Upper lobe of right lung (tissue), 1 donor: Measurements from ENCODE around the gene FNDC5. TPM values are rescaled to one million over a fixed set of nuclear protein-coding genes. Genes with fewer than 3 reads are reported as not detected.

Source experiments
- ATAC-seq: fragments of 200-7000 bp; cut with Tn5 transposase; one replicate; pipeline ENCODE4 v1.9.1; 2020; ENCODE audit warnings: mild to moderate bottlenecking, moderate library complexity
- DNase-seq: peaks from one replicate; pipeline ENCODE4 v3.0.0-alpha.2; 2020
- H3K27ac ChIP-seq: fragments of 200-600 bp; one replicate; pipeline ENCODE4 v1.8.0; 2022
- H3K27me3 ChIP-seq: fragments of 200-600 bp; one replicate; pipeline ENCODE4 v1.8.0; 2022; ENCODE audit warnings: mild to moderate bottlenecking
- H3K36me3 ChIP-seq: fragments of 200-600 bp; one replicate; pipeline ENCODE4 v1.8.0; 2022
- H3K4me1 ChIP-seq: fragments of 200-600 bp; one replicate; pipeline ENCODE4 v1.8.0; 2022
- H3K4me3 ChIP-seq: fragments of 200-600 bp; one replicate; pipeline ENCODE4 v1.8.0; 2022; ENCODE audit warnings: mild to moderate bottlenecking
- H3K9me3 ChIP-seq: fragments of 200-600 bp; one replicate; pipeline ENCODE4 v1.8.0; 2022
- intact Hi-C: fragments of 100-400 bp; cut with DNase I; formaldehyde crosslinking; loops from one replicate; pipeline ENCODE4 v1.11.0; 2022
- total RNA-seq: library from RNA; stranded (reverse); fragmentation: NEBNext Ultra II Directional; extraction: Animal tissue kit (Norgen Biotek cat#: 25700); gene quantifications from one replicate; pipeline ENCODE4 v1.2.1, GENCODE V29; 2021
- TF ChIP-seq, protein P1 (sequence below): fragments of 200-600 bp; IDR thresholded peaks from one replicate; pipeline ENCODE4 v1.8.0; 2022; ENCODE audit warnings: antibody characterized with exemption
- donor health status: DM: no; HTN: yes; CAD: no; lungs with severe emphysema.

The FNDC5 gene
- total RNA-seq, 1 donor from 2014 or later: 1.5 TPM

DNA sequence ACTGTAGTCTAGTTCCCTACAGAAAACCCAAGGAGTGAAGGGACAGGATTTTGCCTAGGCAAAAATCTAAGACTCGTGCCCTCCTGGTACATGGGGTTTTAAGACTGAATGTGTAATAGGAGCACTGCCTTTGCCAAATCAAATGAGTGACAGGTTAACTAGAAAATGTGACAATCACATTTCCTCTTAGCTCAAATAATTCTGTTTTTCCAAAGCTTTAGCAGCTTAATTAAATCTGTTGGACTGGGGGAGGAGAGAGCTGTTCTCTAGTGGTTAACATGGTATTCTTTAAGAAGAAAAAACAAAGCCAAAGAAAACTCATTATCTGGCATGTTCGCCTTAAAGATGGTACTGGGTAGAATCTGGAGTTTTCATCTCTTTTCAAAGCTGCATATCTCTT is 12.6 kb downstream of the FNDC5 start:
- TF ChIP-seq, protein P1, sequence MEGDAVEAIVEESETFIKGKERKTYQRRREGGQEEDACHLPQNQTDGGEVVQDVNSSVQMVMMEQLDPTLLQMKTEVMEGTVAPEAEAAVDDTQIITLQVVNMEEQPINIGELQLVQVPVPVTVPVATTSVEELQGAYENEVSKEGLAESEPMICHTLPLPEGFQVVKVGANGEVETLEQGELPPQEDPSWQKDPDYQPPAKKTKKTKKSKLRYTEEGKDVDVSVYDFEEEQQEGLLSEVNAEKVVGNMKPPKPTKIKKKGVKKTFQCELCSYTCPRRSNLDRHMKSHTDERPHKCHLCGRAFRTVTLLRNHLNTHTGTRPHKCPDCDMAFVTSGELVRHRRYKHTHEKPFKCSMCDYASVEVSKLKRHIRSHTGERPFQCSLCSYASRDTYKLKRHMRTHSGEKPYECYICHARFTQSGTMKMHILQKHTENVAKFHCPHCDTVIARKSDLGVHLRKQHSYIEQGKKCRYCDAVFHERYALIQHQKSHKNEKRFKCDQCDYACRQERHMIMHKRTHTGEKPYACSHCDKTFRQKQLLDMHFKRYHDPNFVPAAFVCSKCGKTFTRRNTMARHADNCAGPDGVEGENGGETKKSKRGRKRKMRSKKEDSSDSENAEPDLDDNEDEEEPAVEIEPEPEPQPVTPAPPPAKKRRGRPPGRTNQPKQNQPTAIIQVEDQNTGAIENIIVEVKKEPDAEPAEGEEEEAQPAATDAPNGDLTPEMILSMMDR: no peak
- no peaks in the 10 kb centered on the region for H3K9me3 ChIP-seq
- intact Hi-C loops: no loop called here
- no peak overlapping the region for H3K4me3 ChIP-seq
- no peaks in the 10 kb centered on the region for H3K27me3 ChIP-seq
- no peak for DNase-seq
- no peaks in the 10 kb centered on the region for H3K4me1 ChIP-seq
- ATAC-seq: no peak
- peaks cover 48% of the 10 kb centered on the region for H3K36me3 ChIP-seq
- no peak overlapping the region for H3K27ac ChIP-seq

DNA sequence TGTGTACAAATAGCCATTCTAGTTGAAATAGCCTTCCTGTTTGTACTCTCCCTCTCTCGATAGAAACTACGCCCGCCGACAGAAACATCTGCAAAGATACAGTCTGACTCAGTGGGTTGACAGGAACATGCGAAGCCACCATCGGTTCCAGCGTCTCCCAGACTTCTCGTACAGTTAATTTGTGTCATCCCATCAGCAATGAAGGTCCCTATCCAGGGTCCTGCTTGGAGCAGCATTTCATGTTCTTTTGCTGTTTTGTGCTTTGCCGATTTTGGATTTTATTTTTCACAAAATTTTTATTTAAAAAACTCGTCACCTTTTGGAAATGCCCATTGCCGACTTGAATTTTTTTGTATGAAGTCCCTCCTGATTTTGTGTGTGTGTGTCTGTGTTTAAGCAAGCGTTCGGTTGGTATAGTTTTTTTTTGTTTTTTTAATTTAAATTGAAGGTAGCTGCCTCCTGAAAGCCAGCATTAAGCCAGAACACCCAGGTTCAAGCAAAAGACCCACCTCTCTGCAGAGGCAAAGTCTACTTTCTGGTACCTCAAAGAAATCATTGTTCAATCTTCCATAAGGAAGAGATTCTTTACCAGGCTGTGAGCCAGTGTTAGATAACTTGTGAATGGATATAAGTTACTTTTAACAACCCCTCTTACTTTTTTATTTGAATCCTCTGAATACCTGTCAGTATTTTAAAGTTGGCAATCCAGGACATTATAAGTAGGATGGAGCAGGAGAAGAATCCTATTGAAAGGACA is 14.7 kb downstream of the FNDC5 start:
- ATAC-seq (no peak), DNase-seq (no peak)
- H3K27me3 ChIP-seq: no peaks in the 10 kb centered on the region
- no peaks in the 10 kb centered on the region for H3K4me1 ChIP-seq
- intact Hi-C loops: no loop called here
- H3K27ac ChIP-seq: no peak overlapping the region
- no peak overlapping the region for H3K4me3 ChIP-seq
- TF ChIP-seq, protein P1: no peak
- H3K9me3 ChIP-seq: no peaks in the 10 kb centered on the region
- H3K36me3 ChIP-seq: peaks cover 58% of the 10 kb centered on the region

DNA sequence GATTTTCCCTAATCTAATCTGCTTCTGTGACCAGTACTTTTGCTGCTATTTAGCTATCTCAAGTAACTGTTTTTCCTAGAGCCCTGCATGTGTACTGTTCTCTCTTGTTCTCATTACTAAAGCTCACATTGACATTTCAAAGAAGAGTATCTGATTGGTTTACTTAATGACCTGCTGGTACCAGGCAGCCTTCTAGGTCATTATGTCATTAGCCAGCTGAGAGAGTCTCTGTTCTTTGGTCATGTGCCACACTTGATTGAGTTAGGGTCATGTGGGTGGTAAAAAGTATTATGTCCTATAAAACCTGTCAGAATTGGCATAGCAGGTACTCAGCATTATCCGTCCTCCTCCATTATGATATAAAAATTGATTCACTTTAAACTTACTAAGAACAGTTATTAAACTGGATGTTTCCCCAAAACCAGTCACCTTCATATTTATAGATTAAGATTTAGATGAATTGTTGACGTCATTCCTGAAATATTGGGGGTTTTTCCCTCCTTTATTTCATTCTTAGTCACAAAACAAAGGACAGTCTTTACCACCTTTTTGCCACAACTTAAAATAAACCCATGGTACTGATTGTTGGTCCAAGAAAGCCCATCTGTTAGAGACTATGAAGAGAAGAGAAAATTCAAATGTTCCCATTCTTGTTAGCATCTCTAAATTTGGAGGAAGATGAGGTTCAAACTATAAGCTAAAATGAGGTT is 22.2 kb downstream of the FNDC5 start:
- Histone ChIP-seq H3K9me3 (no peaks in the 10 kb centered on the region), H3K36me3 (peaks cover 54% of the 10 kb centered on the region), H3K4me3 (no peak overlapping the region), H3K4me1 (no peaks in the 10 kb centered on the region), H3K27ac (no peak overlapping the region), H3K27me3 (no peaks in the 10 kb centered on the region)
- ATAC-seq (no peak), DNase-seq (no peak)
- TF ChIP-seq, protein P1: no peak
- intact Hi-C loops: no loop called here

DNA sequence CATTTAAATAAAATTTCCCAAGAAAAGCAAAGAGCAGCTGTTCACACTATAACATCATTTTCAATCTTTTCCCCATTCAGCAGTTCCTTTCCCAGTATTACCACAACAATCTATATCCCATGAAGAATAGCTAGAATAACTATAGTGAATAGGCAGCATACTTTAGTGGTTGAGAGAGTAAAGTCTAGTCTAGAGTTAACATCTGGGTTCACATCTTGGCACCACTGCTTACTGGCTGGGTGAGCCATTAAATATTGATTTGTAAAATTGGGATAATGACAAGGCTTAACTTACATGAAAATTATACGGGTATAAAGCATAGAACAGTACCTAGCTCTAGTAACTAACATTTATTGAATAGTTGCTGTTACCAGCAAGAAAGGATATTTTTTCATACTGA is 38.8 kb downstream of the FNDC5 start:
- Histone ChIP-seq H3K9me3 (no peaks in the 10 kb centered on the region), H3K27me3 (no peaks in the 10 kb centered on the region), H3K4me3 (no peak overlapping the region), H3K27ac (no peak overlapping the region), H3K36me3 (peaks cover 90% of the 10 kb centered on the region), H3K4me1 (peaks cover 4% of the 10 kb centered on the region)
- ATAC-seq (no peak), DNase-seq (no peak)
- TF ChIP-seq, protein P1: no peak
- intact Hi-C loops: no loop called here

DNA sequence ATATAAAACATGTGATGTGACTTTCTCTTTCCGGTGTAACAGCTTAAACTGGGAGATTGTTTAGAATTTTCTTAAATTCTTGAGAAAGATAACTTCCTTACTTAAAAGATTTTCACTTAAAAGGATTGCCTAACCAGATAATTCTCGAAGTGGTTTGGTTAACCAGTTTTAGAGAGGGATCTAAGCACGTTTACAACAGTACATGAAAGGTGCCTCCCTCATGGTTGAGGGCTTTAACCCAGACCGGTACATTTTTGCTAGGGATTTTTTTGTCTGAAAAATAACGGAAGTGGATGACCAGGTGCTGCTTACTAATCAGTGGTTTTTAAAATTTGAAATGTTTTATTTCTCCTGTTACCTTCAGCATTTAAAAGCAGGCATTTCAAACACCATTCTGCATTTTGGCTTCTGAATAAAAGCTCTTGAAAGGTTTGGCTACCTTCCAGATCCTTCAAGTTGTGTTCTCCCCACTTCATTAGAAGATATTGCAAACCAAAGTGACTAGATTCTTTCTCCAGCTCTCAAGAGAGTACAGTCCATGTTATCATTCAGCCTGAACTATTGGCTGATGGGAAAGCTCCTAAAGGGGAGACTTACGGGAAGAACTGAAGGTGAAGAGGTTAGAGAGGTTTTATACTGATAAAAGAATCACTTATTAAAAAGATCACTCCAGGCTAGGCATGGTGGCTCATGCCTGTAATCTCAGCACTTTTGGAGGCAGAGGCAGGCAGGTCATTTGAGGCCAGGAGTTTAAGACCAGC is 40.4 kb downstream of the FNDC5 start:
- Histone ChIP-seq H3K4me1 (peaks cover 4% of the 10 kb centered on the region), H3K36me3 (peaks cover 98% of the 10 kb centered on the region), H3K27ac (no peak overlapping the region), H3K9me3 (no peaks in the 10 kb centered on the region), H3K4me3 (no peak overlapping the region), H3K27me3 (no peaks in the 10 kb centered on the region)
- DNase-seq (no peak), ATAC-seq (no peak)
- TF ChIP-seq, protein P1: no peak
- intact Hi-C loops: no loop called here
